GM21360 (cell line): ENCODE data around the gene KRT34.
"Not testable (repeated sequence)": the region's sequence is repeated elsewhere in the genome, so short reads cannot be mapped to it uniquely, and the experiment has no call there.

Experiments used
- ATAC-seq: cut with Tn5 transposase; IDR thresholded peaks from one replicate; pipeline ENCODE4 v1.9.1; 2021; ENCODE audit warnings: mild to moderate bottlenecking, moderate library complexity; ENCODE audit not compliant: unreplicated experiment

Gene KRT34

DNA sequence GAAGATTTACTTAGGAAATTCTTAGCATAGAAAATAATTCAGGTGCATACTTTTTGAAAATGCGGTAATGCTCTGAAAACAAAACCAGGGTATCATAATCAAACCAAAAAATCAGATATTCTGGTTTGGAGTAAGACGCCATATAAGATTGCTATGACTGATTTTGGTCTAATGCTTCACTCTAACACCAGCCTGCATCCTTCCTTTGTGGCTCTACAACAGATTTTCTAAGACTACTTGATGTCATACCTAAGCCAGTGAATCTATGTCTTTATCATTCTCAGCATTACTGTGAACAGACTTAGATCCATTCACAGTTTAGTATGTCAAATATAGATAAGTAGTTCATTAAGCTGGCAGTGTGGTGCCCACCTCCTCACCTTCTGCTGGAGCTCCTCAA is 13.1 kb downstream of the KRT34 start:
- no peak for ATAC-seq

DNA sequence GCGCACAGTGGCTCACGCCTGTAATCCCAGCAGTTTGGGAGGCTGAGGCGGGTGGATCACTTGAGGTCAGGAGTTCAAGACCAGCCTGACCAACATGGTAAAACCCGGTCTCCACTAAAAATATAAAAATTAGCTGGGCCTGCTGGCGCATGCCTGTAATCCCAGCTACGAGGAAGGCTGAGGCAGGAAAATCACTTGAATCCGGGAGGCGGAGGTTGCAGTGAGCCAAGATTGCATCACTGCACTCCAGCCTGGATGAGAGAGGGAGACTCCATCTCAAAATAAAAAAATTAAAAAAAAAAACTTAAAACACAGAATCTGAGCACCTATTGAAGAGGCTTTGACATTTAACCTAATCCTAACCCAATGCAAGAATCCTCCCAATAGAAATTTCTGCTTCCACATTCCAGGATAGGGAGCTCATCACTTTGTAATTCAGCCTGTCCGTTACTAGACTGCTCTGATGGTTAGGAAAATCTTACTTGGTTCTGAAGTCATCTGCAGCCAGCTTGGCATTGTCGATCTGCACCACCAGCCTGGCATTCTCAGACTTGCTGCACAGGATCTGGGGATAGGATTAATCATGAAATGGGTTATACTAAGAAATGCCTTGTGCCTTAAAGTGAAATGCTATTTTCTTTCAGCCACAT is 14.6 kb downstream of the KRT34 start:
- no peak for ATAC-seq

DNA sequence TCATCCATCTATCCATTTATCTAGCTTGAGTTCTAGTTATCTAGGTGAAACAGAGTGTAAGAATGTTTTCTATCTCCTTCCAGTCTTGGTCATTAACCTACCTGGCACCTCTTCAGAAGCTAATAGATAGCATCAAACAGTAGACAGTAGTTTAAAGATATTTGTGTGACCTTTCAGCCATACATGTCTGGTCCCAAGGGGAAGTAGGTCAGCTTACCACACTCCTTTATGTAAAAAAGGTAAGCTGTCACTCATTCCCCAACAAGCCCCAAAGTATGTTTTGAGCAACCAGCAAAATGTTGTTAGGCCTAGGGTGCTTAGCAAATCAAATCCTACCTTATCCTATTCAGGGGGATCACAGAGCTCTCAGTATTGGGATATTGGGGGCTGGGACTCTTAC is 16.0 kb downstream of the KRT34 start:
- ATAC-seq, result no peak

DNA sequence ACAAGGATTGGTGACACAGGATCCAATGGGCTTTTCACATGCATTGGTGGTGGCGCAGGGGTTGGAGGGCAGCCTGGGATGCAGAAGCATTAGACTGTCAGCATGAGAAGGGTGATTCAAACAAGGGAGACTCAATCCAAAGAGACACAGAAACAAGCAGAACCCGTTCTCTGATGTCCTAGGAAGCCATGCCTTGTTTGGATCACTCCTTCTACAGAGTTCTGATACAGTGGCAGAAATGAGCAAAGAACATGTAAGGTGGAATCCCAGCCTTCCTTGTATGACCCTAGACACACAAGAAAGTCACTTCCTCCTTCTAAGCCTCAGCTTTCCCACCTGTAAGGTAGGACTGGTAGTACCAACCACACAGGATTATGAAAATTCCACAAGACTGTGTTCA is 18.2 kb downstream of the KRT34 start:
- ATAC-seq, result no peak

DNA sequence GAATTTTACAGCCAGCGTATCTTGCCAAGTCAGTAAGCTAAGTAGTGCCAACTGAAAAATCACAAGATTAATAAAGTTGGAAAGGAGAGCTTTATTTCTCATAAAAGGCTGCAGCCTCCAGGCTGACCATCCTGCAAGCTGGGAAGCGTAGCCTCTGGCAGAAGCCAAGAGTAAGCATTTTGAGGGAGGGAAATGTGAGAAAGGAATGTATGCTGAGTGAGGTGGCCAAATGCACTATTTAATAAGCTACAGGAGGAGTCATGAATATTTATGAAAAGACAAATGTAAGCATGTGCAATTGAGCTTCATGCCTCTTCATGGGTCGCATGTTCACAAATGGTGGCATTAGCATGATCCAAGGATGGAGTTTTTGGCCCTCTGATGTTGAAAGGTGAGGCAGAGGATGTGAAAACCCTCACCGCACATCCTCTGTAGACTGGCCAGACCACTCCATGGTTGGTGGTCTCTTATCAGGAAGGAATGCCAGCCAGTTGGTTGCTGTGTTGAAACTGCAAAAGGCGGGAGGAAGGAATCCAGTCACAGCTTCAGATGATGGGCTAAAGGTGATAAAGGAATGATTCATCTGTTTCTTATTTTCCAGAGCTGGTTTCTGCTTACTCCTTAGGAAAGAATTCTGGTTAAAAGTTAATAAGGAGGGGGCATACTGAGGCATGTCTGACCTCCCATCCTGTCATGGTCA is 21.7 kb downstream of the KRT34 start:
- no peak for ATAC-seq

DNA sequence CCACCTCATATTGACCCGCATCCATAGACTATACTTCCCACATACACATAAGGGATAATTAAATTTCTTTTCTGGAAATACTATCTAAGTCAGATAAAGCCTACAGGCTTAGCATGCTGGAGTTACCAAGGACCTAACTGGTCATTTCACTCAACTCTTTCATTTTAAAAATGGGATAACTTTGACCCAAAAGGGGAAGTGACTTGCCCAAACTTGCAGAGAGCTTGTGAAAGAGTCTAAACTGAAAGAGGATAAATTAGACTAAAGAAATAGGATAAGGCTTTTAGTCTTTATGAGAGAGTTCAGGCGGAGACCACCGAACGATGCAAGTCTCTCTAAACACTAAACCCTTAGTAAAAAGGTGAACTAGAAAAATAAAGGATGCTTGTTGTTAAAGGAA is 27.6 kb downstream of the KRT34 start:
- ATAC-seq, result no peak

DNA sequence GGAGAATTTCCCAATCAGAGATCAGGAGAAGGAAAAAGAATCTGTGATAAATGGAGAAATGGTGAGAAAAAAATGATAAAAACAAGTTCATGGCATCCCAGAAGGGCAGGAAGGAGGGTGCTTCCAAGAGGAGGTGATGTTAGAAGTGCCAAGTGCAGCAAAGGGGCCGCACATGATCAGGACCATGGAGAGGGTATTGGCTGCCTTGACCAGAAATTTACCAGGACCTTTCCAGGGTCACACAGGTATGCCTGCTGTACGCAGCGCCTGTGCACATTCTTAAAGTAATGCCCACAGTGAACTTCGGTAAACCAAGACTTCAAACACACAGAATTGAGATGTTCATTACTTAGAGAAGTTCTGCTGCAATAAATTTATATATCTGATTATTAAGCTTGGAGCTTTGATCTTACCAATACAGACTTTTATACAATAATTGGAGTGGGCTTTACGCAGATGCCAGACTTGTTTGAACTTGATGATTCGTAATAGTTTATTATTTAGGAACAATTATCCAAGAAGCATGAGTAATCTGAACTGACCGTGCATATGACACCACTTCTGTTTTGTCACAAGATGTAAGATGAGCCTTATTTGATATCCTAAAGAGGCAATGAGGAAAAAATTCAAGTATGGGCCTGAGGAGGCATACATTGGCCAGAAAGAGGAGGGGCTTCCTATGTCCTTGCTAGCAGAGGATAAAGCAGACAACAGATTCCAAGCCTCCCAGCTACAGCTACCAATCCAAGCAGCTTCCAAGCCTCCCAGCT is 29.3 kb downstream of the KRT34 start:
- ATAC-seq, result no peak

DNA sequence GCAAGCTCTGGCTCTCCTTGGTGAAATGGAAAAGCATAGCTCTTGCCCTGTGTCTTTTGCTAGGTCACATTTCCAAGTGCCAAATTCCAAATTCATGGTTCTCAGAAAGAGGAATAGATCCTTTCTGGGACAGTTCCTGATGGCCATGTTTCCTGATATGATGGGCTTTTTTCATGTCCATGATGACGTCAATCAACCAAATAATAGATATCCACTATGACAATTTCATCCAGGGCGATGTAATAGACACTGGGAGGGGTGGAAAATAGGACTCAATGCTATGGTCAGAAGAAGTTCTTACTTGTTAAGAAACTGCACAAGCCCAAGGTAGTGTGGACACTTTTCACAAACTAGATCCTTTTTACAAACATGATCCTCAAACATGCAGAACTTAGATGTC is 30.9 kb downstream of the KRT34 start:
- no peak for ATAC-seq

DNA sequence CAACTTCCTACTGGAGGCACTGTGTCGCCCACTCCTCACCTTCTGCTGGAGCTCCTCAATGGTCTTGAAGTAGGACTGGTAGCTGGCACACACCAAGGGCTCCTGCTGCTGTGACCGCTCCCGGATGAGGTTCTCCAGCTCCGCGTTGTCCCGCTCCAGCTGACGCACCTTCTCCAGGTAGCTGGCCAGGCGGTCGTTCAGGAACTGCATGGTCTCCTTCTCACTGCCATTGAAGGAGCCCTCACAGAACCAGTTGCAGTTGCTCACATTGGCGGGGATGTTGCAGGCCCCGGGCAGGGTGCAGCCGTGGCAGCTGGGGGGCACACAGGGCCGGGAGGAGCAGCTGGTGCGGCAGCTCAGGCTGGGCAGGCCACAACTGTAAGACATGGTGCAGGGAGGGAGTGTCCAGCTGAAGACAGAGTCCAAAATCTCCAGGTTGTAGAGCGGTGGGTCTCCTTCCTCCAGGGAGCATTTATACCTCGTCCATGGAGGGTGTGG is 31.7 kb downstream of the KRT34 start, which contains the start of gene KRT33A:
Gene KRT33A, minus strand, starts transcription at position 448 of the 498 bp plus-strand sequence. Its CDS starts 61 bp downstream, at position 387.
- ATAC-seq, result not testable (repeated sequence)

DNA sequence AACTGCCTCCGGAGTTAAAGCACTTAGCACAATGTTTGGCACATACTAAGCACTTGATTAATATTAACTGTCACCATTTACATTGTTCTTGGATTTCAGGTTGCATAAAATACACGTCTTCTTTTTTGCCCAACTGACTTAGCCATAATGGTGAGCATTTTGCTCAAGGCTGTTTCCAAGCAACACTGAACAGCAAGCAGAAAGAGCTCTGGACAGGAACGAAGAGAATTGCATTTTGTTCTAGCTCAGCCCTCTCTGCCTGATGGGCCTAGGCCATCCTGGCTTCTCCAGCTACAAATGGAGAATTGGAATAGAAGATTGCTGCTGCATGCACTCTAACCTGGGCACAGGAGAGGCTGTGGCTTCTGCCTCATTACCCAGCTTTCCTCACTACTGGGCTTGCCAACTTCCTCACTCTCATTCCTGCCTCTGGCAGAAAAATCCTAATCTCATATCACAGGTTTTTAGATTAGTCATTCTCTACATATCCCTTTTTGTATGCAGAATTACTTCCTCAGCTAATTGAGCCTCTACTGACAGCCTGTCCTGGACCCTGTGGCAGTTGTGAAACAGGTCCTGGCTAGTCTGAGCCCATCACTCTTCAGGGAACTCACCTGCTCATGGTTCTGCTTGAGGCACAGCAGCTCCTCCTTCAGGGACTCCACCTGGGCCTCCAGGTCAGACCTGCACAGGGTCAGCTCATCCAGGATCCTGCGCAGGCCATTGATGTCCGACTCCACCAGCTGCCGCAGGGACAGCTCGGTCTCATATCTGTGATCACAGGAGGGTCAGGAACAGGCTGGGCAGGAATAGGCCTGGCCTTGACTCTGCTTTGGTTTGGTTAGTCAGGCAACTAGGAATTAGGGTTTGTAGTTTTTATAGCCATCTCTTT is 34.0 kb downstream of the KRT34 start:
- ATAC-seq, result no peak

DNA sequence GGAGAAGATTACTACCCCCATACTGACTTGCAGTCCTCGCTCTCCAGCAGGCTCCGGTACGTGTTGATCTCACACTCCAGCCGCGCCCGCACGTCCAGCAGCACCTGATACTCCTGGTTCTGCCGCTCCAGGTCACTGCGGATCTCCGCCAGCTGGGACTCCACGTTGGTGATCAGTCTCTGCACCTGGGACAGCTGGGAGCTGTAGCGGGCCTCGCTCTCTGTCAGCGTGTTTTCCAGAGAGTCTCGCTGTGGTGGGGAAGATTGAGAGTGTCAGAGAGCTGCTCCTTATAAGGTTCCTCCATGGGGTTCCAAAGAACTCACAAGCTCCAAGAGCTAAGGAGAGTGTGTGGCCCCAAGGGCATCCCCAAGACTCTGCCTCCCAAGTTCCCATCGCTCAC is 35.7 kb downstream of the KRT34 start:
- not testable (repeated sequence) for ATAC-seq

DNA sequence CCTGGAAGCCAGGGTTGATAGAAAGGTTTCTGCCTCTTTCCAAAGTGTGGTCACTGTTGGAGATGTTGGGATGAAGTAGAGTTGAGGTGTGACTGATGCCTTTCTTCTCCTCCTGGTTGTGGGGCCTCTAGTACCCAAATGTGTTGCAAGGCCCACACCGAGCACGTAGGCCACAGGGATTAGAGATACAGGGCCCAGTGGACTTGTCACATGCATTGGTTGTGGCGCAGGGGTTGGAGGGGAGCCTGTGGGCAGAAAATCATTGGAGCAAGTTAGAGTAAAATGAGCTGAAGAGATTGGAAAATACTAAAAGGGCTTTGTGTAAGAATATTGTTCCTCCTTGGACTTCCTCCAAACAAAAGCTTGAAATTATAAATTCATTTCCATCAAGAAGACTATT is 36.1 kb downstream of the KRT34 start:
- ATAC-seq, result no peak

DNA sequence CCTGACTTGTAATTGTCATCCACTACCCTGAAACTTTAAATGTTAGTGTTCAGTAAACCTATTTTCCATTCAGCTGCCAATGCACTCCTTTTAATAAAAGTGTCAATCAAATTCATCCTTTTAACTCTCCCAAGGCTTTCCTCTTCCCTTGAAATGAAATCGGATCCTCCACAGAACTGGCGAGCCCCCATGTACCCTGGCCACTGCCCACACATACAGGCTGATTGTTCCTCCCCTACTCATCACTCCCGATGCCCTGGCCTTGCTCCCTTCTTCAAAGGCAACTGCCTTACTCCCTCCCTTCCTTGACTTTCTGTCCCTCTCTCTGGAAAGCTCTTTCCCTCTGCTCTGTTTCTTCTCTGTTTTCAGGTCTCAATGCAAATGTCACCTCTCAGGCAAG is 39.1 kb downstream of the KRT34 start:
- no peak for ATAC-seq

DNA sequence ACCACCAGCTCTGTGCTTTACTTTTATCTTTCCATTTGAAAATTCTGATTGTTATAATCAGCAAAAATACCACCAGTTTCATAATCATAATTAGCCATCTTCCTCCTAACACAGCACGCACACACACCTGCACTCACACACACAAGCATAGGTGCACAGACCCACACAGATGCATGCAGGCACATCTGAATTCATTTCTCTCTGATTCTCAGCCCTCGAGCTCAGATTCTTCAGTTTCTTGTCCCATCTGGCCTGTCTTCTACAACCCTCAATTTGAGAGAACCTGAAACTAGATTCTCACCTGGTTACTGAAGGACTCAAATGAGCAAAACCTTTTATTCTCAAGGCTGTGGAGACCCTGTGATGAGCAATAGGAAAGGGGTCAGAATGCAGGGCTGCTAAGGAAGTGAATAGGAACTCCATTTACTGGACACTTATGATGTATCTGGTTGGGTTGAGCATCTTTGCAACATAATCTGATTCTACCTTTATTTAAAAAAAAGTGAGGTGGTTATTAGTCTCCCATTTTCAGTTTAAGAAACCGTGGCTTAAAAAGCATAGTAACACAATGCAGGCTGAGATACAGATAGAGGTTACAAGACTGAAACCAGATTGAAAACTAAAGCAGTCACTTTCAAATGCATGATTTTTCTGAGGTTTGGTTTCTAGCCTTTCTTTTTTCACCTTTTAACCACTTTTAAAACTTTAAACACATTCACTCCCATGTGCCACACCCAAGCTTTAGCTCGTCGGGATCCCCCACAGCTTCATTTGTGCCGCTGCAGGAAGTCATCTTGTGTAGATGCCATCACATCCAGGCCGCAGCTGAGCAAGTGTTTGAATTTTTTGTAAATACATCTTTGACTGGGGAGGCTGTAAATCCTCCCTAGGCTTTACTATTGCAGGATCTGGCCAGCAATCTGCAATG is 40.9 kb downstream of the KRT34 start:
- ATAC-seq, result no peak

DNA sequence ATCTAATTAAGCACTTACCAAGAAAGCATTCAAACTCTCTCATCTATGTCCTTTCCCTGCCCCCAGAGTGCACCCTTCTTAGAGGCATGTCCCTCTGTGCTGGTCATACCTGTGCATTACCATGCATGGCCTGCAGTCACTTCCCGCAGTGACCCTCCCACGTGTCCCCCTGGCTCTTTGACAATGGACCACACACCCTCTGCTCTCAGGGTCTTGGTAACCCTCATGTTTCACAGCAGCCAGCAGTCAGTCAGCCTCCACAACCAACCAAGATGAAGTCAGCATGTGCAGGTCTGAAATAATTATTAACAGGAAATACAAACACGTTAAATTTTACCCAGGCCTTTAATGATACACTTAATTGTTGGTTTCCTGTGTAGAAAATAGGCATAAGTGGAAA is 41.6 kb downstream of the KRT34 start:
- ATAC-seq, result no peak

DNA sequence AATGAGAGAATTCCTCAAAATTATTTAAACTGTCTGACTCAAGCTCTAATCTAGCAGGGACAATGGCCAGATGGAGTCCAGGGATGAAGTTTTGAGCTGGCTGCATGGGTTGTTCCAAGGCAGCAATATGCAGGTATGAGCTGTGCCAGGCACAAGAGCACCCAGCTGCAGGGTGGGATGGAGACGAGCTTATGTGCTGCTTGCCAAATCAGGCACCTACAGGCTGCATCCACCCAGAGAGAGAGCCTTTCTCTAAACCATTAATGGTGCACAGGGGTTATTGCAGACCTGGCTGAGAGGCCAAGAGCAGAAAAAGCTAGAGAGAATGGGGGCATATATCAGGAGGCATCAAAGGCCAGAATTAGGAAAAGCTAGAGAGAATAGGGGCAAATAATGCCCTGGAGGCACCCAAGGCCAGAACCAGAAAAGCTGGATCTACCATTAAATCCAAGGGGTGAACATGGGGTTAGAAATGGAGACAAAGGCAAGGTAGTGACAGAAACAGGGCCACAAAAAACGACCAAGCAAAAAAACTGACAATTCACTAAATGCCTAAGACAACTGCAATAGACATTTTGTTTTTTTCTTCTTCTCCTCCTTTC is 42.4 kb downstream of the KRT34 start:
- no peak for ATAC-seq

DNA sequence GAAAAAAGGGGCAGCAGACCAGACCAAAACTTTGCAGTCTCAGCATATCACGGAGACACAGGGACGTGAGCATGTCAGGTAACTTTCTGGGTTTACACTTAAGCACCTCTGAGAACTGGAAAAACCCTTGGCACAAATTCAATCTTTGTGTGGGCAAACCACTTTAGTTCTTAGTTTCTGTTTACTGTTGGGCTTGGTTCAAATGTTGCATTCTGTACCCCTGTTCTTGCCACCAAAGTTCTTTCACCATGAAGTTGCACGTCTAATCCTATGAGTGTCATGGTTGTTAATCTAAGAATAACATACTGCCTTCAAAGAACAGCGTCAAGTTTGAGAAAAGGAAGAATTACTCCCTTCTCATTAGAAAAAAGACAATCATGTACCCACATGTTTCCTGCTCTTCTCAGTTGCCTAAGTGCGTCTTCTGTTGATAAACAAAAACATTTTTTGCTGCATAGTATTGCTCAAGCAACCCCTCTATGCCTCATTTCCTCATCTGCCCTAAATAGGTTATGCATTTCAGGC is 43.1 kb downstream of the KRT34 start:
- ATAC-seq, result no peak

DNA sequence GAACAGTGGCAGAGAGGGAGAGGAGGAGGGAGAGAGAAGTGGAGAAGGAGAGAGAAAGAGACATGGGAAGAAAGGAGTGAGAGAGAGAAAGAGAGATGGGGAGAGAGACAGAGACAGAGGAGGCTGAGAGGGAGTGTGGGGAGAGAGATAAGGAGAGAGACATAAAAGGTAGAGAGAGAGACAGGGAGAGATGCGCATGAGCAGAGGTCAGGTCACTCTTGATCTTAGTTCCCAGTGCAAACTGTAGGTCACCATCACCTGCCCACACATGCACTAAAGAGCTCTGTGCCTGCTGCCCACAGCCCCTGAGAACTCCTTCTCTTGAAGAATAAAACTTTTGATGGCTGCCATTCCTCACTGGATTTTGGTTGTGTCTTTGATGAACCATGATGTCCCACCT is 46.4 kb downstream of the KRT34 start:
- ATAC-seq, result no peak
